Lower leg skin (tissue), 4 donors: ENCODE measurements around the gene ZNF804B. TPM values are rescaled to one million over a fixed set of nuclear protein-coding genes. Genes with fewer than 3 reads are reported as not detected.

Source experiments
- DNase-seq, 2 donors: peaks; one replicate each; pipeline ENCODE4 v3.0.0-alpha.2; 2019; ENCODE audit warnings: low spot score in 2 of 2
- H3K4me3 ChIP-seq: fragments of 200-600 bp; sonication (generic); 2 replicates; pipeline ENCODE4 v1.5.1; 2017; ENCODE audit warnings: mild to moderate bottlenecking, low read depth; ENCODE audit not compliant: poor library complexity, severe bottlenecking
- POLR2A ChIP-seq, 2 donors: fragments of 450-650 bp; IDR thresholded peaks; one replicate each; pipeline ENCODE4 v1.6.1; 2016 to 2017; ENCODE audit warnings: antibody characterized with exemption in 2 of 2, mild to moderate bottlenecking in 1 of 2, moderate library complexity in 1 of 2
- WGBS, 2 donors: methylation state at CpG; one replicate each; pipeline ENCODE4 v1.1.5; 2018; 5-methylcytosine and 5-hydroxymethylcytosine counted together
- intact Hi-C: fragments of 100-400 bp; cut with DNase I; formaldehyde crosslinking; loops from one replicate; pipeline ENCODE4 v1.15.0; 2023; ENCODE audit warnings: low total_unique reads
- total RNA-seq, 4 donors: library from RNA; depleted of rRNA; stranded (reverse); fragments of >200 nt; gene quantifications; one replicate each; pipeline ENCODE4 v1.1.0, GENCODE V29; 2016
- TF ChIP-seq, protein P1 (sequence below), 3 donors: fragments of 450-650 bp; IDR thresholded peaks; one replicate each; pipeline ENCODE4 v1.5.1; 2016; ENCODE audit warnings: antibody characterized with exemption in 3 of 3, mild to moderate bottlenecking in 3 of 3, moderate library complexity in 2 of 3

Gene ZNF804B
- total RNA-seq, 4 donors from 2014 or later = not detected

DNA sequence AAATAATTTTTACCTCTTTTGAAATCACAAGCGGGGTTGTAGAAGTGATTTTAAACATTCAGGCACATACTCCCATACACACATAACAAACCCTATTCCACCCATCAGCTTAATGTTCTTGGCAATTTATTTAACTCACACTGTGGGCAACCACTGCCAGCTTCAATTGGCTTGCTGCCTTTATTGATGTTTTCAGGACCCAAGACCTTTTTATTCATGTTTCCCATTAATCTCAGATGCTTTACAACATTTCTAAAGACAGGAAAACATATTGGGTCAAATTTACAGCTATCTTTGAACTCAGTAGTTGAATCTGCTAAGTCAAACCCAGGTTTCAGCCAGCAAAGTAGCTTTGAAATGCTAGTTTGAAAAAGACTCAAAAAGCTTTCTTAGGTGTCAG lies 109.0 kb downstream of the ZNF804B start:
- 78 to 84% methylated on average over 1 of the region's 1 CpG for WGBS, 2 donors
- no peak for TF ChIP-seq POLR2A (IDR thresholded peaks at IDR 0.05)
- TF ChIP-seq, protein P1, sequence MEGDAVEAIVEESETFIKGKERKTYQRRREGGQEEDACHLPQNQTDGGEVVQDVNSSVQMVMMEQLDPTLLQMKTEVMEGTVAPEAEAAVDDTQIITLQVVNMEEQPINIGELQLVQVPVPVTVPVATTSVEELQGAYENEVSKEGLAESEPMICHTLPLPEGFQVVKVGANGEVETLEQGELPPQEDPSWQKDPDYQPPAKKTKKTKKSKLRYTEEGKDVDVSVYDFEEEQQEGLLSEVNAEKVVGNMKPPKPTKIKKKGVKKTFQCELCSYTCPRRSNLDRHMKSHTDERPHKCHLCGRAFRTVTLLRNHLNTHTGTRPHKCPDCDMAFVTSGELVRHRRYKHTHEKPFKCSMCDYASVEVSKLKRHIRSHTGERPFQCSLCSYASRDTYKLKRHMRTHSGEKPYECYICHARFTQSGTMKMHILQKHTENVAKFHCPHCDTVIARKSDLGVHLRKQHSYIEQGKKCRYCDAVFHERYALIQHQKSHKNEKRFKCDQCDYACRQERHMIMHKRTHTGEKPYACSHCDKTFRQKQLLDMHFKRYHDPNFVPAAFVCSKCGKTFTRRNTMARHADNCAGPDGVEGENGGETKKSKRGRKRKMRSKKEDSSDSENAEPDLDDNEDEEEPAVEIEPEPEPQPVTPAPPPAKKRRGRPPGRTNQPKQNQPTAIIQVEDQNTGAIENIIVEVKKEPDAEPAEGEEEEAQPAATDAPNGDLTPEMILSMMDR (IDR thresholded peaks at IDR 0.05) = no peak
- no peak overlapping the region for H3K4me3 ChIP-seq
- intact Hi-C loops = no loop called here
- no peak for DNase-seq

DNA sequence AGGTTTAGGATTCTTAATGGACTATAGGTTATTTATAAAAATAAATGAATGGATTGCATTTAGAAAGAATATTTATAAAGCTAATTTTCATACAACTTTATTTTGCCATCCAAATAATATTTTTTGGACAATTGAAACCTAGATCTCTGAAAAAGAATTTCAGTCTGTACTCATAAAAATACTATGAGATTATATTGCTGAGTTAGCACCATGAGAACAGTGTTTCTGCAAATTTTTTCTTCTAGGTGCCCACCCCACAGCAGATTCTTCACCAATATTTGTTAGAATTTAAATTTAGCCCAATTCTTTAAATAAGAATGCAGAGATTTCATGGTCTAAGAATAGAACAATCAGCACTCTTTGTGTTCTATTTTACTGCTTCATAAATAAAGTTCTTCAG lies 121.6 kb downstream of the ZNF804B start:
- DNase-seq = no peak
- H3K4me3 ChIP-seq = no peak overlapping the region
- TF ChIP-seq POLR2A (IDR thresholded peaks at IDR 0.05) = no peak
- TF ChIP-seq, protein P1 (IDR thresholded peaks at IDR 0.05) = no peak
- intact Hi-C loops = no loop called here

DNA sequence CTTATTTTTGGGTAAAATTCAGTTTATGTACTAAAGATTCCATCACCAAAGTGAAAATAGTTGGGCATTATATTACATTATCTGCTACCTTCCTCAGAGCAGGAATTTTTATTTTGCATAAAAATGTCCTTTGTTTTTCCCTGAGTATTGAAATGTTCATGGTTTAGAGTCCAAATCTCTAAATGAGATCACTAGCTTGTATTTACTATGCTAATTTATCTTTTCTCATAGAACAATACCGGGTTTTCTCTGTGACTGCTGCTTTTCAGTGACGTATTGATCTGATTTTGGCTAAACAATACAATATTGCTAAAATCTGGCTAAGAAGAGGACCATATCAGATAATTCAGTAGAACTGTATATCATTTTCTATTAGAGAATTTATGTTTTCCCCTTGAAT lies 125.6 kb downstream of the ZNF804B start:
- intact Hi-C loops = no loop called here
- WGBS, 2 donors = 70 to 76% methylated on average over 2 of the region's 2 CpGs
- no peak for TF ChIP-seq POLR2A (IDR thresholded peaks at IDR 0.05)
- TF ChIP-seq, protein P1 (IDR thresholded peaks at IDR 0.05) = no peak
- no peak overlapping the region for H3K4me3 ChIP-seq
- DNase-seq = no peak

DNA sequence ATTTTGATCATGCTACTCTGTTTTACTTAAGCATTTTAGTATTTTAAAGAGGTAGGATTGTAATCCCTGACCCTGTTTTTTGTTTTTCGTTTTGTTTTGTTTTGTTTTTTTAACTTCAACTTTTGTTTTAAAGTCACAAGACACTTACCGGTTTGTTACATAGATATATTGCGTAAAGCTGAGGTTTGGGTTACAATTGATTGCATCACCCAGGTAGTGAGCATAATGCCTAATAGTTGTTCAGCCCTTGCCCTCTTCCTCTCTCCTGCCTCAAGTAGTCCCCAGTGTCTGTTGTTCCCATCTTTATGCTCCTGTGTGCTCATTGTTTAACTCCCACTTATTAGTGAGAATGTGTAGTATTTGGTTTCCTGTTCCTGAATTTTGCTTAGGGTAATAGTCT lies 129.2 kb downstream of the ZNF804B start:
- no peak overlapping the region for H3K4me3 ChIP-seq
- DNase-seq = no peak
- TF ChIP-seq, protein P1 (IDR thresholded peaks at IDR 0.05) = no peak
- no peak for TF ChIP-seq POLR2A (IDR thresholded peaks at IDR 0.05)
- intact Hi-C loops = no loop called here
- WGBS, 2 donors = 67 to 75% methylated on average over 3 of the region's 3 CpGs

DNA sequence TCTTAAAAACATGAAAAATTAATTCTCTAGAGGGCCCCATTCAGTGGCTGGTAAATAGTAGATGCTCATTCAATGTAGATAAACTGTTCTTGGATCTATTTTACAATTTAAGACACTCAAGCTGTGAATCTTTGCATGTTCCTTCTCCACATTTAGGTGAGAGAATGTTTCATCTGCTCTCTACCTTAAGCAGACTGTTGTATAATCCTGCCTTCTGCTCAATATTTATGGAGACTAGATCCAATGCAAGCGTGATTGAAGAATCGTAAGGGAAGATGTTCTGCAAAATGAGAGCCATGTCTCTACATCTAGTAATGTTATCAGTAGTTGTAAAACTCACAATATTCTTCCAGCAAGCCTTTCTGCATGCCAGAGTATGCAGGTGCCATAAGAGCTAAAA lies 151.0 kb downstream of the ZNF804B start:
- intact Hi-C loops = no loop called here
- no peak for TF ChIP-seq POLR2A (IDR thresholded peaks at IDR 0.05)
- TF ChIP-seq, protein P1 (IDR thresholded peaks at IDR 0.05) = no peak
- no peak overlapping the region for H3K4me3 ChIP-seq
- WGBS, 2 donors = 85 to 96% methylated on average over 2 of the region's 2 CpGs
- DNase-seq = no peak

DNA sequence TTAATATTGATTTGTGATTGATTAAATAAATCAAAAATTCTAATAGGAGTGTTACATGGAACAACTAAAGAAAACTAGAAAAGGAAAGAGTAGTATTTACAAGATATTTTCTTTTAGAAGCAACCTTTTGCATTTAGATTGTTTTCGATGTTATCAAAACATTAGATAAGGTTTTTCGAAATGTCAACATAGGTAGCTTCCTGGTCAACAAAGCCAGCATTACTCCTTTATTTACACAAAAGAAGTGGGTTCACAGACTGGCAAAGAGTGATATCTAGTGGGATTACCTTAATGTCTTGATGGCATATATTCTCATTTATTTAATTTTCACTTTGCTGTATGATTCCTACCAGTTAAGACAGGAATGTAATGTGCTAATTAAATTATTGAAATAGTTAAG lies 153.4 kb downstream of the ZNF804B start:
- TF ChIP-seq, protein P1 (IDR thresholded peaks at IDR 0.05) = no peak
- no peak for TF ChIP-seq POLR2A (IDR thresholded peaks at IDR 0.05)

More for the DNA sequence above, 153.4 kb downstream of the ZNF804B start:
- H3K4me3 ChIP-seq = no peak overlapping the region
- no peak for DNase-seq
- intact Hi-C loops = no loop called here
- WGBS, 2 donors = 93 to 94% methylated on average over 2 of the region's 2 CpGs
